H9 (cell line): Measurements from ENCODE around the gene CSRP3. TPM values are rescaled to one million over a fixed set of nuclear protein-coding genes. Genes with fewer than 3 reads are reported as not detected.

Experiments used
- DNase-seq: peaks from one replicate; pipeline ENCODE4 v3.0.0-alpha.2; 2017
- H2AFZ ChIP-seq: one replicate; pipeline ENCODE4 v1.6.1; 2013; ENCODE audit warnings: mild to moderate bottlenecking, low read length, control low read depth, moderate library complexity
- H2AK5ac ChIP-seq: 2 replicates; pipeline ENCODE4 v1.6.1; 2013; ENCODE audit warnings: low read length, control low read depth, mixed read lengths; ENCODE audit not compliant: insufficient read length
- H2BK120ac ChIP-seq: one replicate; pipeline ENCODE4 v1.6.1; 2013; ENCODE audit warnings: low read depth, mild to moderate bottlenecking, low read length, control low read depth, inconsistent platforms; ENCODE audit not compliant: poor library complexity, severe bottlenecking
- H2BK12ac ChIP-seq: 2 replicates; pipeline ENCODE4 v1.6.1; 2013; ENCODE audit warnings: low read length, control low read depth, mixed read lengths, low read depth; ENCODE audit not compliant: insufficient read length
- H2BK15ac ChIP-seq: 2 replicates; pipeline ENCODE4 v1.6.1; 2013; ENCODE audit warnings: low read depth, low read length, control low read depth
- H2BK20ac ChIP-seq: one replicate; pipeline ENCODE4 v1.6.1; 2013; ENCODE audit warnings: low read depth, mild to moderate bottlenecking, low read length, control low read depth, inconsistent platforms; ENCODE audit not compliant: poor library complexity, severe bottlenecking
- H2BK5ac ChIP-seq: 2 replicates; pipeline ENCODE4 v1.6.1; 2013; ENCODE audit warnings: low read length, control low read depth, mixed read lengths; ENCODE audit not compliant: insufficient read length
- H3K14ac ChIP-seq: 2 replicates; pipeline ENCODE4 v1.6.1; 2013; ENCODE audit warnings: low read length, control low read depth; ENCODE audit not compliant: insufficient read depth
- H3K18ac ChIP-seq: 2 replicates; pipeline ENCODE4 v1.6.1; 2013; ENCODE audit warnings: low read depth, mild to moderate bottlenecking, mixed read lengths, low read length, control low read depth; ENCODE audit not compliant: insufficient read length
- H3K23ac ChIP-seq: 2 replicates; pipeline ENCODE4 v1.6.1; 2013; ENCODE audit warnings: low read length, control low read depth, mixed read lengths, low read depth; ENCODE audit not compliant: insufficient read length
- H3K23me2 ChIP-seq: 2 replicates; pipeline ENCODE4 v1.6.1; 2013; ENCODE audit warnings: low read depth, mild to moderate bottlenecking, mixed read lengths, low read length, control low read depth; ENCODE audit not compliant: insufficient read length, poor library complexity, severe bottlenecking
- H3K27ac ChIP-seq: 2 replicates; pipeline ENCODE4 v1.5.1; 2013; ENCODE audit warnings: low read length, control low read depth, mixed read lengths, low read depth; ENCODE audit not compliant: insufficient read length
- H3K27me3 ChIP-seq: 2 replicates; pipeline ENCODE4 v1.6.1; 2013; ENCODE audit warnings: low read length, control low read depth, inconsistent platforms; ENCODE audit not compliant: insufficient read depth
- H3K4ac ChIP-seq: 2 replicates; pipeline ENCODE4 v1.6.1; 2013; ENCODE audit warnings: low read depth, mild to moderate bottlenecking, control low read depth, inconsistent platforms, low read length, moderate library complexity
- H3K4me1 ChIP-seq: 2 replicates; pipeline ENCODE4 v1.6.1; 2013; ENCODE audit warnings: low read length, control low read depth, inconsistent platforms; ENCODE audit not compliant: insufficient read depth
- H3K4me2 ChIP-seq: 2 replicates; pipeline ENCODE4 v1.6.1; 2013; ENCODE audit warnings: low read length, control low read depth, mixed read lengths; ENCODE audit not compliant: insufficient read length, insufficient read depth
- H3K56ac ChIP-seq: 2 replicates; pipeline ENCODE4 v1.6.1; 2013; ENCODE audit warnings: low read depth, mild to moderate bottlenecking, mixed read lengths, low read length, control low read depth; ENCODE audit not compliant: insufficient read length
- H3K79me1 ChIP-seq: 2 replicates; pipeline ENCODE4 v1.6.1; 2013; ENCODE audit warnings: low read depth, mild to moderate bottlenecking, moderate library complexity, low read length, control low read depth, inconsistent platforms; ENCODE audit not compliant: insufficient read depth, poor library complexity, severe bottlenecking
- H3K79me2 ChIP-seq: 2 replicates; pipeline ENCODE4 v1.6.1; 2013; ENCODE audit warnings: low read length, control low read depth, inconsistent platforms; ENCODE audit not compliant: insufficient read depth
- H3K9ac ChIP-seq: 2 replicates; pipeline ENCODE4 v1.6.1; 2013; ENCODE audit warnings: low read length, control low read depth, mixed read lengths; ENCODE audit not compliant: insufficient read length; ENCODE audit errors: extremely low read depth
- H3K9me3 ChIP-seq: one replicate; pipeline ENCODE4 v1.6.1; 2013; ENCODE audit warnings: low read depth, low read length, inconsistent platforms; ENCODE audit not compliant: control insufficient read depth
- H3T11ph ChIP-seq: one replicate; pipeline ENCODE4 v1.6.1; 2013; ENCODE audit warnings: mild to moderate bottlenecking, low read length, control low read depth, inconsistent platforms
- H4K20me1 ChIP-seq: one replicate; pipeline ENCODE4 v1.6.1; 2013; ENCODE audit not compliant: control insufficient read depth, insufficient read length, insufficient read depth
- H4K5ac ChIP-seq: 2 replicates; pipeline ENCODE4 v1.6.1; 2013; ENCODE audit warnings: low read depth, mild to moderate bottlenecking, mixed read lengths, low read length, control low read depth; ENCODE audit not compliant: insufficient read length
- H4K8ac ChIP-seq: replicated peaks from 2 replicates; pipeline ENCODE4 v1.6.1; 2013; ENCODE audit warnings: low read length, control low read depth, mixed read lengths, low read depth; ENCODE audit not compliant: insufficient read length
- H4K91ac ChIP-seq: 2 replicates; pipeline ENCODE4 v1.6.1; 2013; ENCODE audit warnings: low read depth, mild to moderate bottlenecking, moderate library complexity, mixed read lengths, low read length, control low read depth; ENCODE audit not compliant: insufficient read length
- H3K27ac Mint-ChIP-seq, 3 experiments: 2 replicates in 2 of 3; 3 replicates in 1 of 3; pipeline ENCODE4 v1.8.0; 2020 to 2021; ENCODE audit warnings: mixed read lengths in 3 of 3, mild to moderate bottlenecking in 1 of 3, moderate library complexity in 1 of 3
- H3K27me3 Mint-ChIP-seq: 2 replicates; pipeline ENCODE4 v1.8.0; 2021; ENCODE audit warnings: low read depth, mild to moderate bottlenecking, moderate library complexity, mixed read lengths
- H3K36me3 Mint-ChIP-seq, 3 experiments: 2 replicates in 2 of 3; 3 replicates in 1 of 3; pipeline ENCODE4 v1.8.0; 2020 to 2021; ENCODE audit warnings: low read depth in 3 of 3, mixed read lengths in 3 of 3; ENCODE audit not compliant: insufficient read depth in 1 of 3
- H3K4me1 Mint-ChIP-seq, 2 experiments: 2 replicates each; pipeline ENCODE4 v1.8.0; 2020; ENCODE audit warnings: mixed read lengths in 2 of 2
- H3K4me3 Mint-ChIP-seq, 2 experiments: 2 replicates in 1 of 2; 3 replicates in 1 of 2; pipeline ENCODE4 v1.8.0; 2020 to 2021; ENCODE audit warnings: mild to moderate bottlenecking in 2 of 2, mixed read lengths in 2 of 2, moderate library complexity in 1 of 2
- H3K9me3 Mint-ChIP-seq, 2 experiments: 2 replicates in 1 of 2; 3 replicates in 1 of 2; pipeline ENCODE4 v1.8.0; 2020; ENCODE audit warnings: mild to moderate bottlenecking in 2 of 2, mixed read lengths in 2 of 2, moderate library complexity in 1 of 2
- CTCF ChIP-seq: fragments of 200-600 bp; sonication (generic); conservative IDR thresholded peaks from 3 replicates; pipeline ENCODE4 v1.8.0; 2021; ENCODE audit warnings: antibody characterized with exemption, mild to moderate bottlenecking
- WGBS: extraction: QIAGEN DNeasy Blood & Tissue Kit; methylation state at CpG from one replicate; pipeline ENCODE4 v1.1.7; 2013; ENCODE audit warnings: missing lambda C conversion rate, low lambda C conversion rate, mixed read lengths; ENCODE audit not compliant: insufficient read length; ENCODE audit errors: extremely low coverage; 5-methylcytosine and 5-hydroxymethylcytosine counted together
- total RNA-seq: library from RNA; stranded (reverse); gene quantifications from 2 replicates; pipeline ENCODE4 v1.2.1, GENCODE V29; 2021

The CSRP3 gene
- total RNA-seq, 1 experiment from 2014 or later = not detected

- no peaks in the 10 kb centered on the region for H4K20me1 ChIP-seq
- no peak overlapping the region for H2AK5ac ChIP-seq
- H4K91ac ChIP-seq = no peak overlapping the region
- H2BK120ac ChIP-seq = no peak overlapping the region
- H3K27me3 ChIP-seq = no peaks in the 10 kb centered on the region
- no peaks in the 10 kb centered on the region for H3K23me2 ChIP-seq
- H3K9me3 ChIP-seq = no peaks in the 10 kb centered on the region
- no peak overlapping the region for H3K9ac ChIP-seq
- no peaks in the 10 kb centered on the region for H3K27me3 Mint-ChIP-seq
- no peaks in the 10 kb centered on the region for H3K4me1 ChIP-seq
- no peak overlapping the region for H4K5ac ChIP-seq
- H2BK5ac ChIP-seq = no peak overlapping the region
- H3K79me2 ChIP-seq = no peaks in the 10 kb centered on the region
- TF ChIP-seq CTCF = no peak
- peaks cover 0 to 4% of the 10 kb centered on the region in 2 experiments; a peak in 1 of 5 replicates for H3K9me3 Mint-ChIP-seq
- H2BK20ac ChIP-seq = no peak overlapping the region
- no peaks in the 10 kb centered on the region for H3K4me1 Mint-ChIP-seq
- H3K4ac ChIP-seq = no peak overlapping the region
- no peak for DNase-seq
- no peak overlapping the region for H2AFZ ChIP-seq
- WGBS = no CpG with 5 or more reads among the region's 6 CpGs
- no peak overlapping the region for H3K4me3 Mint-ChIP-seq
- no peak overlapping the region for H3T11ph ChIP-seq
- no peak overlapping the region for H2BK12ac ChIP-seq
- H3K23ac ChIP-seq = no peak overlapping the region
- no peak overlapping the region for H3K4me2 ChIP-seq
- H4K8ac ChIP-seq = no peak overlapping the region
- H2BK15ac ChIP-seq = no peak overlapping the region
- peaks cover 10 to 41% (median 37%) of the 10 kb centered on the region in 3 experiments; a peak in 6 of 7 replicates for H3K36me3 Mint-ChIP-seq
- H3K79me1 ChIP-seq = no peaks in the 10 kb centered on the region
- no peak overlapping the region for H3K27ac ChIP-seq
- H3K56ac ChIP-seq = no peak overlapping the region
- no peak overlapping the region for H3K14ac ChIP-seq
- no peak overlapping the region for H3K27ac Mint-ChIP-seq
- no peak overlapping the region for H3K18ac ChIP-seq
Measured at GRCh38 chr11:19226378-19227195, 24.8 kb upstream of the CSRP3 start.
